ENCODE measurements around the gene MPHOSPH6. TPM values are rescaled to one million over a fixed set of nuclear protein-coding genes. Genes with fewer than 3 reads are reported as not detected.

Gene MPHOSPH6
- total RNA-seq, 1 donor, result 23.9 TPM

- no peak for DNase-seq (ENCODE audit: insufficient read length, low spot score, missing footprints)
- no peaks in the 10 kb centered on the region for H3K9me3 ChIP-seq (ENCODE audit: low read depth, low read length)
- H3K27me3 ChIP-seq (ENCODE audit: insufficient read depth, low read length), result no peaks in the 10 kb centered on the region
- H2AFZ ChIP-seq (ENCODE audit: low read length), result no peak overlapping the region
- no peaks in the 10 kb centered on the region for H3K4me1 ChIP-seq (ENCODE audit: insufficient read depth, low read length)
- no peak for TF ChIP-seq CTCF (IDR thresholded peaks at IDR 0.05; ENCODE audit: extremely low read depth, low read depth, low read length)
- no peak overlapping the region for H3K4me2 ChIP-seq (ENCODE audit: insufficient read depth, low read length)
- H3K4me3 ChIP-seq (ENCODE audit: insufficient read depth, low read length), result no peak overlapping the region
- no peaks in the 10 kb centered on the region for H3K79me2 ChIP-seq (ENCODE audit: insufficient read depth, low read length)
- H4K20me1 ChIP-seq (ENCODE audit: insufficient read depth, low read length), result no peaks in the 10 kb centered on the region
- H3K36me3 ChIP-seq (ENCODE audit: insufficient read depth, low read length), result no peaks in the 10 kb centered on the region
- no peak overlapping the region for H3K27ac ChIP-seq (ENCODE audit: low read depth, low read length)
These were observed 32.2 kb downstream of the MPHOSPH6 start for GRCh38 chr16:82137822-82138167.

- Histone ChIP-seq H3K27ac (ENCODE audit: low read depth, low read length) (no peak overlapping the region), H4K20me1 (ENCODE audit: insufficient read depth, low read length) (no peaks in the 10 kb centered on the region), H3K9me3 (ENCODE audit: low read depth, low read length) (no peaks in the 10 kb centered on the region), H3K36me3 (ENCODE audit: insufficient read depth, low read length) (no peaks in the 10 kb centered on the region), H3K27me3 (ENCODE audit: insufficient read depth, low read length) (no peaks in the 10 kb centered on the region), H2AFZ (ENCODE audit: low read length) (no peak overlapping the region), H3K79me2 (ENCODE audit: insufficient read depth, low read length) (no peaks in the 10 kb centered on the region), H3K4me3 (ENCODE audit: insufficient read depth, low read length) (no peak overlapping the region), H3K4me1 (ENCODE audit: insufficient read depth, low read length) (no peaks in the 10 kb centered on the region), H3K4me2 (ENCODE audit: insufficient read depth, low read length) (no peak overlapping the region)
- TF ChIP-seq CTCF (IDR thresholded peaks at IDR 0.05; ENCODE audit: extremely low read depth, low read depth, low read length), result no peak
- no peak for DNase-seq (ENCODE audit: insufficient read length, low spot score, missing footprints)
These were observed 32.8 kb downstream of the MPHOSPH6 start for GRCh38 chr16:82136956-82137821.

GRCh38 chr16:82135844-82136243, 34.2 kb downstream of the MPHOSPH6 start:
- H2AFZ ChIP-seq (ENCODE audit: low read length), result no peak overlapping the region
- H3K4me1 ChIP-seq (ENCODE audit: insufficient read depth, low read length), result no peaks in the 10 kb centered on the region
- no peaks in the 10 kb centered on the region for H3K36me3 ChIP-seq (ENCODE audit: insufficient read depth, low read length)
- H3K27ac ChIP-seq (ENCODE audit: low read depth, low read length), result no peak overlapping the region
- H3K4me3 ChIP-seq (ENCODE audit: insufficient read depth, low read length), result no peak overlapping the region
- H4K20me1 ChIP-seq (ENCODE audit: insufficient read depth, low read length), result no peaks in the 10 kb centered on the region
- no peak for DNase-seq (ENCODE audit: insufficient read length, low spot score, missing footprints)
- H3K27me3 ChIP-seq (ENCODE audit: insufficient read depth, low read length), result no peaks in the 10 kb centered on the region
- no peaks in the 10 kb centered on the region for H3K9me3 ChIP-seq (ENCODE audit: low read depth, low read length)
- no peak for TF ChIP-seq CTCF (IDR thresholded peaks at IDR 0.05; ENCODE audit: extremely low read depth, low read depth, low read length)
- no peak overlapping the region for H3K4me2 ChIP-seq (ENCODE audit: insufficient read depth, low read length)
- no peaks in the 10 kb centered on the region for H3K79me2 ChIP-seq (ENCODE audit: insufficient read depth, low read length)

DNA sequence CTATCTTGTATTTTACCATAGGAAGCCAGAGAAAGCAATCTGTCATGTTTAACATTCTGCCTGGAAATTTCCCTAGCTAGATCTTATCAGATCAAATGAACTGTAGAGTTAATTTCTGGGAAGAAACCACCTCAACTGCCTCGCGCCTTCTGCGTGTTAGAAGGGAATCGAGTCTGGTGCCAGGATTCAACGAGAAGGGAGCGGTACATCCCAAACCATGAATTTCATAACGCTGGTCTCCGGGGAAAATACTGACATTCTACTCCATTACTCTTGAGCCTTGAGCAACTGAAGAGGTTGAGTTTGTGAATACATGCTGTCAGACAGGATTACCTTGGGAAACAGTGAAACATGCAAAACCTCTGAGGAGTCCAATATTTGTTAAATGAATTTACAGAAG, 35.2 kb downstream of the MPHOSPH6 start:
- Histone ChIP-seq H3K79me2 (ENCODE audit: insufficient read depth, low read length) (no peaks in the 10 kb centered on the region), H3K9me3 (ENCODE audit: low read depth, low read length) (no peaks in the 10 kb centered on the region), H3K4me1 (ENCODE audit: insufficient read depth, low read length) (no peaks in the 10 kb centered on the region), H3K27me3 (ENCODE audit: insufficient read depth, low read length) (no peaks in the 10 kb centered on the region), H3K4me3 (ENCODE audit: insufficient read depth, low read length) (no peak overlapping the region), H2AFZ (ENCODE audit: low read length) (no peak overlapping the region), H3K4me2 (ENCODE audit: insufficient read depth, low read length) (no peak overlapping the region), H4K20me1 (ENCODE audit: insufficient read depth, low read length) (no peaks in the 10 kb centered on the region), H3K27ac (ENCODE audit: low read depth, low read length) (no peak overlapping the region), H3K36me3 (ENCODE audit: insufficient read depth, low read length) (no peaks in the 10 kb centered on the region)
- no peak for DNase-seq (ENCODE audit: insufficient read length, low spot score, missing footprints)
- TF ChIP-seq CTCF (IDR thresholded peaks at IDR 0.05; ENCODE audit: extremely low read depth, low read depth, low read length), result no peak

Measured in osteoblast (primary cell).